GM19324 (cell line): ENCODE data around the gene DMWD.

Source experiments
- ATAC-seq: cut with Tn5 transposase; IDR thresholded peaks from one replicate; pipeline ENCODE4 v1.9.1; 2021; ENCODE audit warnings: mild to moderate bottlenecking, moderate library complexity; ENCODE audit not compliant: unreplicated experiment, low FRiP score

DMWD gene

GRCh38 chr19:45789035-45789786 lies 3.4 kb downstream of the DMWD start:
- no peak for ATAC-seq

DNA sequence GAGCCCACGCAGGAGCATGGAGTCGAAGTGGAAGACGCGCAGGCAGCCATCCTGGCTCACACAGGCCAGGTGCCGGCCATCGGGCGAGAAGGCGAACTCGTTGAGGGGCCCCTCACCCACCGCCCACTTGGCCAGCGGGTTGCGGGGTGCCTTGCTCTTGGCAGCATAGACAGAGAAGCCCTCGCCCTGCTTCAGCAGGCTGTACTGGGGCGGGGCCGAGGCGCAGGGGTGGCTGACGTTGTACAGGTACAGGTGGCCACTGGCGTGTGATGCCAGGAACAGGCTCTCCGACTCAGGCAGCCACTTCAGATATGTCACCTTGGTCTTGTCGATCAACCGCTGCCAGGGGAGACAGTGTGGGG lies 6.1 kb downstream of the DMWD start:
- ATAC-seq, result no peak

- ATAC-seq, result no peak
Observed at GRCh38 chr19:45785781-45786532, 6.7 kb downstream of the DMWD start.

- no peak for ATAC-seq
Observed at GRCh38 chr19:45785097-45785496, 7.5 kb downstream of the DMWD start.

- ATAC-seq, result no peak
Observed at GRCh38 chr19:45784096-45784495, 8.5 kb downstream of the DMWD start.

DNA sequence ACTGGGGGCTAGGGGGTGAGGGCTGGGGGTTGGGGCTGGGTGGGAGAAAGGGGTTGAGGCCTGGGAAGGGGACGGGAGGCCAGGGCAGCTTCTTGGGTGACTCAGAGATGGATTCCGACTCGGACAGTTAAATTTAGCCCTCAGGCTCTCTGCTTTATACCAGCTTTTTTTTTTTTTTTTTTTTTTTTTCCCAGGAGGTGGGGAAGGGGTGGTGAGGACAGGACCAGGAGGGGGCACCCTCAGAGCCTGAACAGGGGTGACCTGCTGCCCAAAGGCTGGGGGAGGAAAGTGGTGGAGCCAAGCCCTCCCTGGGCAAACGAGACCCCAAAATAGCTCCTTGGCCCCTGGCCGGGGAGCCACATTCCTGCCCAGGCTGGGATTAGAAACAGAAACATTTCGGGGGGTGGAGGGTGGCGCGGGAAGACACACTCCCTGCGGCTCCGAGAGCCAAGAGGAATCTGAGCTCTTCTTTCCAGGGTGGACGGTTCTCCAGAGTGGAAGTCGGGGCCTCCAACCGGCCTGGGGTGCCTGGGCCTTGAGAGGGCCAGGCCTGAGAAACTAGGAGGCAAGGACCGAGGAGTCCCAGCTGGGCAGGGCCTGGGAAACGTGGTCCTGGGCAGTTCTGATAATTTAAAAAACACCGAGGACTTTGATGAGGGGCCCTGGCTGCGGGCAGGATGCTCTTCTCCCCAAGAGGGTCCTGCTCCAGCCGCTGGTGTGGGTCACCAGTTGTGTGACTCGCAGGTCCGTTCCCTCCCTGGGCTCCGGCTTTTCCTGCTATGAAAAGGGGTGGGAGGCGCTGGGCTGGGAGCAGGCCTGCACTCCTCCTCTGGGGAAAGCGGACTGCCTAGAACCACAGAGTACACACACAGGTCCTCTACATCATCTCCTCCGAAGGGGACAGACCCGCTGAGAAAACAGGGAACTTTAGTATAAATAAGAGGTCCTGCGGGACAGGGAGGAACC lies 9.5 kb downstream of the DMWD start:
- ATAC-seq, result no peak

- ATAC-seq, result no peak
Observed at GRCh38 chr19:45782162-45782691, 10.4 kb downstream of the DMWD start, which contains the start of gene DMPK. Gene DMPK (minus strand): TSS chr19:45782490. CDS start chr19:45782352, 138 bp downstream.

GRCh38 chr19:45781214-45782161 lies 11.2 kb downstream of the DMWD start:
- no peak for ATAC-seq

DNA sequence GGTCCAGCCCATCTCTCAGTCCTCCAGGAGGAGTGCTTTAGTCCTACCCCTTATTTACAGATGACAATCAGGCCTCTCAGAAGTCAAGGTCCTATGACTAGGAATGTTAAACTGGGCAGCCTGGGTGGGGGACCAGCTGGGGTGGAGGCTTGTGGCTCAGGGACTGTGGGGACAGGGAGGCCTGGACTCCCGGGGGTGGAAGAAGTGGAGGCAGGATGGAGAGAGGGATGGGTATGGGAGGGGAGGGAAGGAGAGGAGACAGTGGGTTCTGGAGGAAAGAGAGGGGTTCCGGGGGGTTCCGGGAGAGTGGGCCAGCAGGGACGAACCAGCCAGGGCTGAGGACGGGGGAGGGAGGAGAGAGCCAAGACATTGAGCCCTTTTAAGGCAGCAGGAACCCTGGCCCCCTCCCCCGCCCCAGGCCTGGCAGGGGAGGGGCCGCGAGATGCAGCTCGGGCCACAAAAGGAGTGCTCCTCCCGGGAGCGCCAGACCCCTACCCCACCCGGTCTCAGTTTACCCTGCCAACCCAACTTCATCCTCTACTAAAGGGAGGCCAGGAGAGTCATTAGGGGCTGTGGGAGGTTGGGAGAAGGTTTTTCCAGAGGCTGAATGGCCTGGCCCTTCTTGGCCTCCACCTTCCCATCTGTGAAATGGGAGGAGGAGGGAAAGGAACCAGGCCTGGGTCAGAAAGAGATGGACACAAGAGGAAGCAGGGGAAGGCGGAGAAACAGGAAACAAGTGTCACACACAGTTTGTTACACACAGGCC lies 12.0 kb downstream of the DMWD start:
- ATAC-seq, result no peak

GRCh38 chr19:45780146-45780447 lies 12.5 kb downstream of the DMWD start:
- ATAC-seq, result no peak

DNA sequence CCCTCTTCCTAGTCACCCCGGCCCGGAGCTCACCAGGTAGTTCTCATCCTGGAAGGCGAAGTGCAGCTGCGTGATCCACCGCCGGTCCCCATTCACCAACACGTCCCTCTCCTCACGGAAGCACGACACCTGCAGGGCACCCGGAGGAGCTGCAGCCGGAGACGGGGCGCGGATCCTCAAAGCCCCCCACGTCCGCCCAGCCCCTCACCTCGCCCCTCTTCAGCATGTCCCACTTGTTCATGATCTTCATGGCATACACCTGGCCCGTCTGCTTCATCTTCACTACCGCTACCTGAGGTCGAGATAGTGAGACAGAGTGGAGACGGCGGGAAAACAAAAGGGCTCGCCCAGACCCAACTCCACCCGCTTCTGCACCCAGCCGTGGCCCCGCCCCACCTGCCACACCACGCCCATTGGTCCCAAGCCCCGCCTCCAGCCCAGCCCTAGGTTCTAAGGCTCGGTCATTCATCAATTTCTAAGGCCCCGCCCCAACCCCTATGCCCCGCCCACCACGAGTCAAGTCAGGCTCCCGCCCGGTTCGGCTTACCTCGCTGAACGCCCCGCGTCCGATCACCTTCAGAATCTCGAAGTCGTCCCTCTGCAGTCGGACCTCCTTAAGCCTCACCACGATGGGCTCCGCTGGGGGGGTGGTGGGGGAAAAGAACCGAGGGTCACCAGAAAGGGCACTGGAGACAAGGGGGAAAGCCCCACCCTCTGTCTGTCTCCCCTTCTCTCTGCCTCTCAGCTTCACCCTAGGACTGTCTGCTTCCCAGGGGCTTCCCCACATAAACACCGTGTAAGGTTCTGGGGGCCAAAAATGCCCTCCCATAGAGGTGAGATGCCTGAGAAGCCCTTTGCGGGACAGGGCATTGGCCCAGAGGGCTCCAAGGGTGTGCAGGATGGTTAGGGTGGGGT lies 13.2 kb downstream of the DMWD start:
- ATAC-seq, result peak; percentile 59

DNA sequence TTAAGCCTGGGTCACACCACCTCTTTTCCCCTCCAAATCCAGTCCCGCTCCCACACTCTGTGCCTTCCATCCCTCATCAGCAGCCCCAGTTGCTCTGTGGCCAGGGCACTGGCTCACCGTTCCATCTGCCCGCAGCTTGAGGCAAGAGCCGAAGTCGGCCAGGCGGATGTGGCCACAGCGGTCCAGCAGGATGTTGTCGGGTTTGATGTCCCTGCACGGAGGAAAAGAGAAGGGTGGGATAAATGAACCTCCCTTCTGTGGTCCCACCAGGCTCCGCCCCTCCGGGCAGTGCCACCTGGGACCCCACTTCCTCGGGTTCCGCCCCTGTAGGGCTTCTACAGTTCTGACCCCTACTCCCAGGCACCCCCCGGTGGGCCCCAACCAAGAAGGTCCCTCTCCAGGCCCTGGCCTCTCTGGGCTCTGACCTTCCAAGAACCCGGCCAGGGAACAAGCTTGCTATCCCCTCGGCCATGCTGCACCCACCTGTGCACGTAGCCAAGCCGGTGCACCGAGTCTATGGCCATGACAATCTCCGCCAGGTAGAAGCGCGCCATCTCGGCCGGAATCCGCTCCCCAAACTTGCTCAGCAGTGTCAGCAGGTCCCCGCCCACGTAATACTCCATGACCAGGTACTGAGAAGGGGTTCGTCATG lies 14.5 kb downstream of the DMWD start:
- ATAC-seq, result no peak

GRCh38 chr19:45777395-45777961 lies 15.2 kb downstream of the DMWD start:
- ATAC-seq, result no peak

- ATAC-seq, result no peak
Observed at GRCh38 chr19:45774765-45775164, 17.9 kb downstream of the DMWD start.

- no peak for ATAC-seq
Observed at GRCh38 chr19:45773384-45773783, 19.3 kb downstream of the DMWD start.

DNA sequence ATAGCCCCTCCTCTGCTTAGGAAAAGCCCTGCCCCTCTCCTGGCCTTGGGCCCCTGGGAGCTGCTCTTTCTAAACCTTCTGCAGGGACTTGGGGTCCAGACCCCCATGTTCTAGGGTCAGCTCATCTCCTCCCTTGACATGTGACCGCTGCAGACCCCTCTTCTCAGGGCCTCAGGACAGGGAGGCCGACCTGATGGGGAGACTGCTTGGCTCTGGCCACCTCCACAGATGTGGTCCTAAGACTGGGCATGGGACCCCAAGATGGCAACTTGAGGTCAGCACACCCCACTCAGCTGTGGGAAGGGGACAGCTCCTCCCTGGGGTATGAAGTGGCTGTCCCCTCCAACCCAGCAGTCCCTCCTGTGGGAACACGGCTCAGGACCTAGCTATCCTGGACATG lies 19.7 kb downstream of the DMWD start:
- no peak for ATAC-seq
